HL-60/S4 treated with retinoic acid at 250 ng/mL for 4 days and 3 days (cell line): ENCODE data around the gene ABLIM1.

Source experiments
- in situ Hi-C: fragments of 300-500 bp; cut with MboI; formaldehyde crosslinking; loops from 2 replicates; pipeline ENCODE4 v1.7.0; 2022; ENCODE audit warnings: low sequenced_read_pairs

ABLIM1 gene

DNA sequence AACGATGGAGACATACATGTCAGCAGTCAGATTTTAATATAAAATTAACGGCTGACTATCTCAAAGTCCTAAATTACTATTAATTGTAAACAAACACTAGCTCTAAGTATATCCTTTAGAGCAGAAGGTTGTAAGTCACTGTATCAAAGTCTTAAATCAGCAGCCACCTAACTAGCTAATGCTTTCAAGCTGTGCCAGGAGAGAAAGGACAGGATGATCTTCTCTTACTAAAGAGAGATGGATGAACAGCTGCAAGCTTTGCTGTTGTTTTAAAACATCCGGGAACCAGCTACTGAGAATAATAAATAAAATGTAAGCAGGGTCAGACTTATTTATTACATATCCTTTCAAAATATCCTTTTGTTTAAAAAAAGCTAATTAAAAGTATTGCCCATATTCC, 24.0 kb upstream of the ABLIM1 start:
- in situ Hi-C loops: loop anchor here (25.0 kb wide), 1 partner anchor 220 kb away; no protein-coding TSS in a partner anchor

DNA sequence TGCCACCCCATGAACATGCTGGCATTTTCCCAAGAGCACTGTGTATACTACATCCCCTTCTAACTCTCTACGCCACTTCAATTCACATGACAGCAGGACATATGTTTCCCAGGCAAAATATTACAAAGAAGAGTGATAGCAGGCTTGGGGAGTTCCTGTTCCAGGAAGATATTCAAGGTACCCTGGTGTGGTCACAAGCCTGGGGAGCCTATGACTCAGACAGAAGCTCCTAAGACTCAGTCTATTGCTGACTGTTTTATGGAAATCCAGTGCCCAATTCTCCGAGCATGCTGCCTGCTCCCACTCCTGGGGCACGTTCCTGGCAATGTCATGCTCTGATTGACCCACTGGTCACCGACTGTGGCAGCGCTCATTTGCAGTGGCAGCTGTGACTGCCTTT, 23.5 kb upstream of the ABLIM1 start:
- in situ Hi-C loops: loop anchor here (25.0 kb wide), 1 partner anchor 219 kb away; no protein-coding TSS in a partner anchor

DNA sequence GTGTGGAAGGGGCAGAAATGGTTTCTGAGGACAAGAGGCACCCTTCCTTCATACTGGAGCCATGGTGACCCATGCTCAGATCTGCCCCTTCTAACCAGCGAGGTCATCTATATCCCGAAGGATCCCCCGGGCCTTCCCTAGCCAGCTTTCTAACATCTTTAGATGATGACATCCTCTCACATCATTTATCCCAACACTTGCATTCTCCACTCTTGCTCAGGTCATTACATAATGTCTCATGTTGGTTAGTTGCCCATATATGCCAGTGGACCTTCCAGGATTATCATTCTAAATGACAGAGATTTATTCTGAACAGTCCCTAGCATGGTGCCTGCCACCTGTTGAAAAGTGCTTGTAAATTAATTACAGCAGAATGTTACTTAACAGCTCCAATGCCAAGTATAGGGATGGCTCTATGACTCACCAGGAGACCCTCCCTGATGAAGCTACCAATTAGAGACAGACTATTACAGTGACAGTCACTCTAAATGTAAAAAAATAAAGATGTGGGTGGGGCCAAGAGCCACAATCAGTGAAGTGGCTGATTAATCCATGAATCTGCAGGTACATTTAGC, 22.6 kb upstream of the ABLIM1 start:
- in situ Hi-C loops: loop anchor here (25.0 kb wide), 1 partner anchor 218 kb away; no protein-coding TSS in a partner anchor

DNA sequence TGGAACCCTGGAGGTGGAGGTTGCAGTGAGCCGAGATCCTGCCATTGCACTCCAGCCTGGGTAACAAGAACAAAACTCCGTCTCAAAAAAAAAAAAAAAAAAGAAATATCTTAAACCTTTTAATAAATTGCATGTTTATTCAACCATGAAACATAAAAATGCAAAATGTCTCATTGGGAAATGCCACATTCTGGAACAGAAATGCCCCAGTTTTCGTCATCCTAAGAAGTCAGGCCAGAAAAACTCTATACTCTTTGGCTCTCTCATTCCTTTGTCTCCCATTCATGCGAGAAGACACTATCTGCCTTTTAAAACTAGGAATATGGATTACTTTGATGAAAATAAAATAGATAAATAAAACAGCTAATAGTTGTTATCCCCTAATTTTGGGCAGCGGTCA, 21.5 kb upstream of the ABLIM1 start:
- in situ Hi-C loops: loop anchor here (25.0 kb wide), 1 partner anchor 217 kb away; no protein-coding TSS in a partner anchor

DNA sequence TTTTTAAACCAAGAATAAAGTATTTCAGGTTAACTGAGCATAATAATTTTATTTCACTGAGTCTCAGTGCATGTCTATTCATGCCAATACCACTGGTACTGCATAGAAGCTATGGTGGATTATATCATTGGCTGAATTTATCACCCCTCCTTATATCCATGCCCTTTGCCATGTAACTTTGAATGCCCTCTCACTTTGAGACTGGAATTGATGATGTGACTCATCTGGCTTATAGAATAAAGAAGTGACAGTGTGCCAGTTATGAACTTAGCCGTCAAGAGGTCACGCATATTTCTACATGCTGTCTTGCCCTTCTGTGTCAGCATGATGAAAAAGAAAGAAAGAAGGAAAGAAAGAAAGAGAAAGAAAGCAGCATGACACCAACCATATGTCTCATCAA, 20.7 kb upstream of the ABLIM1 start:
- in situ Hi-C loops: loop anchor here (25.0 kb wide), 1 partner anchor 217 kb away; no protein-coding TSS in a partner anchor

DNA sequence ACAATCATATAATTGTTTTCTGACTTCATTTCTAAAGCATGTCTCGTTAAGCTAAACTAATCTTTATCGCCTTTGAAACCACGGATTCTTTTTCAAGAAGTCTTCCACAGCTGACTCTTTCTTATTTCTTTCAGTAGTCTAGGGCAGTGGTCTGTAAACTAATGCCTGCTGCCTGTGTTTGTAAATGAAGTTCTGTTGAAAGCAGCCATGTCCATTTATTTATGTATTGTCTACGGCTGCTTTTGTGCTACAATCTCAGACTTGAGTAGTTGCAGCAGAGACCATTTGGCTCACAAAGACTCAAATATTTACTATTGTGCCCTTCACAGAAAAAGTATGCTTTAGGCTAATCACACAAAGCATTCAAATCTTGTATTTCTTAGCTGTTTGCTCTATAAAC, 20.3 kb upstream of the ABLIM1 start:
- in situ Hi-C loops: loop anchor here (25.0 kb wide), 1 partner anchor 216 kb away; no protein-coding TSS in a partner anchor

DNA sequence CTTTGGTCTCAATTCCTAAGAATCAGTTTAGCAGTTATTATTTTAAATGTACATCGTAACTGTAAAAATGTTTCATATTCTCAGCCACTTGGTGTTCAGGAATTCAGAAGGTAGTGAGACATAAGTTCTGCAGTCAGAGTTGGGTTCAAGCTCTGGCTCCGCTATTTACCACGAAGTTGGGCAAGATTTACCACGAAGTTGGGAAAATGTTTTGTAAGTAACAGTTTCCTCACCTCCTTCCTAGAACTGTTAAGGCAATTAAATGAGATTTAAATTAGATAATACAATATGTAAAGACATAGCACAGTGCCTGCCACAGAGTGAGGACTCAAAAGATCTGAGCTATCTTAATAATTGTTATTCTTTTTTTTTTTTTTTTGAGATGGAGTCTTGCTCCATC, 16.3 kb upstream of the ABLIM1 start:
- in situ Hi-C loops: no loop called here

DNA sequence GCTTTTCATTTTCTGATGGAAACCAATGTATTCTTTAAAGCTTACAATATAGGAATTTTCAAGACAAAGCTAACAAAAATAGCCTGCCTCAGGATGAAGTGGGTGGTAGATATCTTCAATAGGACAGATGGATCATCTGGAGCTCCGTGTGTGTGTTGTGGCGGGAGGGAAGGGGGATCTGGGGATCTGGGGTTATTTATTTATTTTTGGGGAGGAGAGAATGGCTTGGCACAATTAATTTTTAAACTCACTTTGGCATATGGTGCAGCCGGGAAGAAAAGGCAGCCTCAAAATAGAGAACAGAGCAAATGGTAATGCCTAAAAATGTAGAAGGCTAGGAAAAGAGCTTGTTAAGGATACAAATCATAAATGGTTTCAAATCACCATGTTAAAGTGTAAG, 11.6 kb upstream of the ABLIM1 start:
- in situ Hi-C loops: no loop called here

DNA sequence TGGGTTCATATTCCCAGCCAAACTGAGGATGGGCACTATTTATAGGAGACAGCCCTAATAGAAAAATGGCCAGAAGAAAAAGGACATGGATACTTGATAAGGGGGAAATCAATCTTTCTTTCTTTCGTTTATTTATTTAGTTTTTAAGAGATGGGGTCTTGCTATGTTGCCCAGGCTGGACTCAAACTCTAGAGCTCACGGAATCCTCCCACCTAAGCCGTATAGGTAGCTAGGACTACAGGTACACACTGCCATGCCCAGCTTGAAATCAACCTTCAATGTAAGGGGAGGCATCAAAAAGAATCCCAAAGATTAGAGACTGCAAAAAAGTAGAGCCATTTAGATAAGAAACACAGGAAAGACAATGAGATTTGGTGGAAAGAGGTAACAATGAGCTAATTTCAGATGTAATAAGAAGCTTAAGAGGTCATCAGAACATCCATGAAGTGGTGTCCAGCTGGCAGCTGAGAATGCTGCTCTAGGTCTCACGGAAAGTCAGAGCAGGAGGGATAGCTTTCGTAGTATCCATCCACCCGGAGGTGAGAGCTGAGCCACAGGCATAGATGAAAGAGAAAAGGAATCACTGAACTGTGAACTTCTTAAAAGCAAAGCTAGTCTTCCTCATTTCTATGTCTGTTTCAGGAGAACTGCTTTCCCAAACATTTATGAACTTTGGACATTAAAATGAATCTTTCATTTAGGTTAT, 10.5 kb upstream of the ABLIM1 start:
- in situ Hi-C loops: no loop called here

DNA sequence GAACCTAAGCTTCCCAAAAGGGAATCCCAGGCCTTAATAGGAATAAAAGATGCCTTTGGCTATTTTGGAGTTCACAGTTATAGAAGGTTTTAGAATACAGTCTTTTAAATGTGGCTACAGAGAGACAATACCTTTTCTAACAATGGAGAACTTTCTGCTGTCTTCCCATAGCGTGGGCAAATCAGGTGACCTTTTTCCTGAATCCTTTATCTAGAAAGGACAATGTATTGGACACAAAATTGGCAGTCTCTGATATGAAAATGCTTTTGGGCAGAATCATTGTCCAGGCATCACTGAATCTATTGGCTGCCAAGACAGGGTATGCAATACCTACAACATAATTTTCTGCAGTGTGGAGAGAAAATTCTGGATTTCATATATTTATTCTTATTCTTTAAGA, 7.8 kb upstream of the ABLIM1 start:
- in situ Hi-C loops: no loop called here

DNA sequence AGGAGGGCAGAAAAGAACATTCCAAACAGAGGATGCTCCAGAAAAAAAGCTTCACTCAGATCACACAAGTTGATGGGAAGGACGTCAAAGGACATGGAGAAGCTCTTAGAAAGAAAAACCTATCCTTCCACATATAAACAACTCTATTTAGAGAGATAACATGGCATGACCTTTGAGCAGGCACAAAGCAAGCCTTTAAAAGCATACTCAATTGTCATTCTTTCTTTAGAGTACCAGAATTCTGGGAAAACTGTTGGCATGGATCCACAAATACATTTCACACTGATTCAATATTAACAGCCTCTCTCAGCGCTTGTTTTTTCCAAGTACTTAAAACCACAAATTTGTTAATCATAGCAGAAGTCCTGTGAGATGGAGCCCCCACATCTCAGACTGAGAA, 7.3 kb upstream of the ABLIM1 start:
- in situ Hi-C loops: no loop called here

DNA sequence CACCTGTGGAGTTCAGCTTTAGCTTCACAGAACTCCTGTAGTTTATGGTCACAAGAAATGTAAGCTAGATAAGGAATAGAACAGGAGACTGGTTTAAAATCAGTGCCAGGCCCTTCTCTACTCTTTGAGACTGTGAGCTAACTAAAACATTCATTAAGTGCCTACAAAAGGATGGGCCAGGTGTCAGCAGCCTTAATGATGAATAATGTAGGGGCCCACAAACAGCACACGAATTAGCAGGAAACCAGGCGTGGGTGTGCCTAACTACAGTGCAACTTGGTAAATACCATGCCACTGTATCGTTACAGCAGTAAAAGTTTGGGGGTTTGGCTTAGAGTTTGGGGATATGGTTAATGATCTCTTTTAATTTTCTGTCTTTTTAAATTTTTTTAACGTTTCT, 6.1 kb upstream of the ABLIM1 start:
- in situ Hi-C loops: no loop called here

DNA sequence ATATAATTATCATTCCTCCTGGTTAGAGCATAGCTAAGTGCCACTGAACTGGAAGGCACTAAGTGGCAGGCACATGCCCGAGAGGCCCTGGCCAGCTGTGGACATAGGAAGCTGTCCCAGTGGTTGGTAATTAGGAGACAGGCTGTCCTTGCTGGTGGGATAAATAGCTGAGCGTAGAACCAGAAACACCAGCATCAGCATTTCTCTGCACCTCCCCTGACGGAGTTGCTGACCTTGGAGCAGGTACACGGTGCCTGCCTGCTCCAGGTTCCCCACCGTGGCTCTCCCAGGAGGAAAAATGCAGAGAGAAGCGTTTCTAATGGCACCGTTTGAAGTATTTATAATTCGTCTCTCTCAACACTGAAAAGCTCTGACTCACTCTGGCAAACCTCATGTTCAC, 5.6 kb upstream of the ABLIM1 start:
- in situ Hi-C loops: no loop called here

DNA sequence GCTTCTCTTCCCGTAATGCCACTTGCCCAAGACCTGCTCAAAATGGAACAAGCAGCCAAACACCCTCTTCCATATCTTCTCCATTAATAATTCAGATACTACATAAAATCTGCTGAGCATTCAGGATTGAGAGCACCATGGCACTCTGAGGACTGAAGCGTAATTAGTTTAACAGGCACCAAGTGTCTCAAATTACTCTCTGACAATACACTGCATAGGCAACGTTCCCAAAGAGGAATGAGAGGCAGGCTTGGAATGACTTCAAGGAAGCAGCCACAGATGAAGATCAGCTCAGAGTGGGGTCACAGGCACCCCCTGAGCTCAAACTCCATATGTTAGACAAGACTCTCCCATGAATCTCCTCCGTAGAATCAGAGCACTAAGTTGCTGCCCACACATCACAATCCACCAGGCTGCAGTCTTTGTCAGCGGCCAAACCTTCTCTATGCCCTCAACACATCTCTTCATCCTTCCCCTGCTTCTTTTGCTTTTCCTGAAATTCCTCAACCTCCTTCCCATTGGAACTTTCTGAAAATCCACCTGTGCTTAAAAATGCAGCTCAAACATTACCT, 4.7 kb upstream of the ABLIM1 start:
- in situ Hi-C loops: no loop called here

DNA sequence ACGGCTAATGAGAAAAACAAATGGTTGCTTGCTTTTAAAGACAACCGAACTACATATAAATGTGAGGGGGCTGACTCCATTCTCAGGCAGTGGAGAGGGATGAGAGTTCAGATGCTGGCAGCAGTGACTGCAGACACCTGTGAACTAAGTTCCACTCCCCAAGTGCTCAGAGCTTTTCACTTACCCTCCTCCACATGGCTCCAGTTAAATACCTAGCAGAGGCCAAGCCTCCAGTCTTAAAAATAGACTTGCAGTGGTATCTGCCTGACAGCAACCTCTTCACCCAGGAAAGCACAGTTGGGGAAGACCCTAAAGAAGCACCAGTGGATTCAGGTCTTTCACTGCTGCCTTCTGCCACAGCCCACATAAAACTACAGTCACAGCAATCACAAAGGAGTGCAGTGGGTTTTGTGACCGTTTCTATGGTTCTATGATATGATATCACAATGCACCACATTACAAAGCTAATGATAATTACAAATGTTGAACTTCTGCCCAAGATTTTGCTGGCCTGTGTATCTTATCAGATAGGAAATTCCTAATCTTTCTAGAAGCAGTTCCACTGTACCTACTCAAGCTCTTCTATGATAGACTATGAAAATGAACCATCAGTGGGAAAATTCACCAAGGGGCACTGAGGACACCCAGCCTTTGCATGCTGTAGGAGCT, 3.3 kb upstream of the ABLIM1 start:
- in situ Hi-C loops: no loop called here

DNA sequence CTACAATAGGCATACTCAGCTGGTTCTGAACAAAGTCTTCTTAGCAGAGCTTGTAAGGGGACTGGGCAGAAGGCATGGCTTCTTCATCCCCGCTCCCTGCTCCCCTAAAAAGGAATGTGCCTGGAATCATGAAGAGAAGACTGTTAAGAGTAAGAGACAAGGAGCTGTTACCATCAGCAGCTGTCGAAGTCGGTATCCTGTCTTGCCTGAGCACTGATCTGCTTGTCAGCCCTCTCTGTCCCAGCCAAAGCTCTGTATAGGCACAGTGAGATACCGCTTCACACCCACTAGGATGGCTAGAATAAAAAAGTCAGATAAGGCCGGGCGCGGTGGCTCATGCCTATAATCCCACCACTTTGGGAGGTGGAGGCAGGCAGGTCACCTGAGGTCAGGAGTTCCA, 2.4 kb downstream of the ABLIM1 start:
- in situ Hi-C loops: no loop called here

DNA sequence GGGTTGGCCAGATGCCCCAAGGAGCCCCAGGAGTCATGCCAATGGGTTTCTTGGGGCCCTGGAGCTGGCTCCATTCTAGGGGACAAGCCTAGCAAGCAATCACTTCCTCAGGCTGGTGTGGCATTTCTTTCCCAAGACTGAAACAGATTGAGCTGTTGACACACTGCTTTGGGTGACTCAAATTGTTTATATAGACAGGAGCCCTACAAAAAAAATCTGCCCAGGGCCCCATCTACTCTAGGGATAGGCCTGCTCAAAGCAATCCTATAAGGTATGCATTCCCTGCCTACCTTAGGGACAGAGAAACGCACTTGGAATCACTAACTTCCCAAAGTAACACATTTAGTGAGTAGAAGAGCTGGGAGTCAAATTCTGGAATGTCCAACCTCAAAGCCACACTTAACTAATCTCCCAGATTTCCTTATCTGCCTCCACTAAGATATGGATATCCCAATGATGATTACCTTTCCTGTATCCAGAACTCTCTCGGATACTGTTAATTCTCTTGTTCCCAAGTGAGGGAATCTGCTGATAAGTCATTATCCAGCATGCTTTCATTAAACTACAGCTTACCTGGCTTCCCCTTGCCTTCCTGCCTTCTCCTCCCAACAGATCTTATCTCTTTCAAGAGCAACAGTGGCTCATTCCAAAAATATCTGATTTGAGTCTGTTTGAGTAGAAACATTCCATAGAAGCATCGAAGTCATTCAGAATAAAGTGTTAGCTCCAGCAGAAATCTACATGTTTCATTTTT, 3.1 kb downstream of the ABLIM1 start:
- in situ Hi-C loops: no loop called here

DNA sequence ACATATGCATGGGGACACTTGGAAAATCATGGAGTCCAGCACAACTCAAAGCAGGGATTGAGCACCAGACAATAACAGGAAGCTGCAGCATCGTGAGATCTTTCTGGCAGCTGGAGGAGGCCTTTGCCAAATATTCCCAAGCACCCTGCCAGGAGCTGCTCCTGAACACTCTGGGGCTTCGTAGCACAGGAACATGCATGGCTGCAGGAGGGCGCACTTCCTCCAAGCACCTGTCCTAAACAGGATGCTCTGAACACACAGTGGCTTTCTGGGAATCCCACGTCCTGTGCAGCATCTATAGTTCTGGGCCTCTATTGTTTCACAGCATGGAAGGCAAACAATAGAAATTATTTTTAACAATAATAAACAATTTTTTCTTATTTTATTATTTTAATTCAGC, 4.1 kb downstream of the ABLIM1 start:
- in situ Hi-C loops: no loop called here

DNA sequence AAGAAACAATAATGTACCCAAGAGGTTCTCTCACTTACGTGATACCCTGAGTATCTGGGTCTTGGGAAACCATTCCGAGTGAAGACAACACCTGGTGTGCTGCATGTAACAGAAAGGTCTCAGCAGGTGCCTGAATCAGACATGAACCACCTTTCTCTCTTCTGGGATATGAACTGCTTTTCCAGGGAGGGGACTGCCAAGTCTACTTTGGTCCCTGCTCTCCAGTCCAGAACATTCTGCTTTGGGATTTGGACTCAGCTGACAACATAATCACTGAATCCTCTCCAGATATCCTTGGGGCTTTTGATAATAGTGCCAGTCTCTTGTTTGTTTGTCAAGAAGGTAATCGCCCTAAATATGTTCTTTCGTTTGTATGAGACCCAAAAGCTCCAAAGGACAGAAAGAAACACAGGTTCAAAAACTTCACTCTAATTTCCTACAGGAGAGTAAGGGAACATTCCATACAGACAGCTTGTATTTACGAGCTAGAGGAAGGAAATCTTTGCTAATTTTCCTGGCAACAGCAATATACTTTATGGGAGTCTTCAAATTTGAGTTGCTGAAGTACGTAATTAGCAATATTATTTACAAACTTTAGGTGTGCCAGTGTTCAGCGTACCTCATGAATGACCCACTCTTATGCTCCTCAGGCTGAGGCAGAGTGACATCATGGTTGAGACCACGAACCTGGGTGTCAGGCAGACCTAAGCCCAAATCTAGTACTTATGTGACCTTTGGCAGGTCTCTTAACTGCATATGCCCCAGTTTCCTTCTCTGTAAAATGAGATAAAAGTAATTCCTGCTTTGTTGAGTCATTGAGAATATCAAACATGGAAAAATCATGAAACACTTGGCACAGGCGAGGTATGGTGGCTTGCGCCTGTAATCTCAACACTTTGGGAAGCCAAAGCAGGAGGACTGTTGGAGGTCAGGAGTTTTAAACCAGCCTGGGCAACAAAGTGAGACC, 5.4 kb downstream of the ABLIM1 start:
- in situ Hi-C loops: no loop called here

DNA sequence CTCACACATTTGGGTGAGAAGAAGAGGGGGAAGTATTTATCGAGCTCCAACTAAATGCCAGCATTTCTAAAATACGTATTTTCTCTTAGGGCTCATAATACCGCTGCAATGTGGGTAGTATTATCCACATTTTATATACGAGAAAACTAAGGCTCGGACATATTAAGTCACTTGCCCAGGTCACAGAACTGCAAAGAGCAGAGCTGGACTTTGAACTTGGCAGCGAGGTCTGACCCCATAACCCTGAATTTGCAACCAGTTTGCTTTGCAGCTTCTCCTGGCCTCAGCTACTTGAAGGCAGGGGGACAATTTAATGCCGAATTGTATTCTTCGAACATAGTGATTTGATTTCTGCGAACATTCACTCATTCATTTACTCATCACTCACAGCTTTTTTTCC, 7.2 kb downstream of the ABLIM1 start:
- in situ Hi-C loops: no loop called here
